DND-41 (cell line): ENCODE measurements around the gene POMT2.

Experiments
- ATAC-seq: fragments of 200-7000 bp; cut with Tn5 transposase; 3 replicates; pipeline ENCODE4 v1.9.1; 2021; ENCODE audit warnings: low read depth; ENCODE audit not compliant: insufficient read depth
- DNase-seq: peaks from one replicate; pipeline ENCODE4 v3.0.0-alpha.2; 2020
- H2AFZ ChIP-seq: 2 replicates; pipeline ENCODE4 v1.6.0; 2012; ENCODE audit warnings: low read depth, low read length
- H3K27ac ChIP-seq: 2 replicates; pipeline ENCODE4 v1.5.1; 2012; ENCODE audit warnings: low read length, inconsistent platforms
- H3K27me3 ChIP-seq: fragments of 200-600 bp; sonication (generic); 2 replicates; pipeline ENCODE4 v1.6.0; 2012; ENCODE audit warnings: low read length, mild to moderate bottlenecking, inconsistent platforms; ENCODE audit not compliant: insufficient read depth, poor library complexity
- H3K36me3 ChIP-seq: 2 replicates; pipeline ENCODE4 v1.5.1; 2012; ENCODE audit warnings: low read length, inconsistent platforms; ENCODE audit not compliant: insufficient read depth
- H3K4me1 ChIP-seq: 2 replicates; pipeline ENCODE4 v1.5.1; 2012; ENCODE audit warnings: mild to moderate bottlenecking, low read length; ENCODE audit not compliant: insufficient read depth
- H3K4me2 ChIP-seq: 2 replicates; pipeline ENCODE4 v1.6.0; 2012; ENCODE audit warnings: mild to moderate bottlenecking, moderate library complexity, low read length, inconsistent platforms; ENCODE audit not compliant: insufficient read depth
- H3K4me3 ChIP-seq, 2 experiments: fragments of 200-600 bp in 1 of 2; shearing (Covaris generic) in 1 of 2; 2 replicates each; pipeline ENCODE4 v1.5.1; 2012 to 2016; ENCODE audit warnings: inconsistent platforms in 2 of 2, low read length in 2 of 2, mild to moderate bottlenecking in 2 of 2, low read depth in 1 of 2, moderate library complexity in 1 of 2
- H3K79me2 ChIP-seq: 2 replicates; pipeline ENCODE4 v1.6.0; 2012; ENCODE audit warnings: low read length, inconsistent platforms; ENCODE audit not compliant: insufficient read depth
- H3K9ac ChIP-seq: 2 replicates; pipeline ENCODE4 v1.6.0; 2012; ENCODE audit warnings: low read depth, mild to moderate bottlenecking, inconsistent platforms, low read length, moderate library complexity
- H3K9me3 ChIP-seq: 2 replicates; pipeline ENCODE4 v1.5.1; 2012; ENCODE audit warnings: low read length, moderate library complexity, mild to moderate bottlenecking, inconsistent platforms; ENCODE audit not compliant: insufficient read depth, severe bottlenecking
- H4K20me1 ChIP-seq: 2 replicates; pipeline ENCODE4 v1.6.0; 2012; ENCODE audit warnings: low read length; ENCODE audit not compliant: insufficient read depth
- CTCF ChIP-seq: IDR thresholded peaks from 2 replicates; pipeline ENCODE4 v1.5.1; 2012; ENCODE audit warnings: borderline replicate concordance, low read length, moderate library complexity, mild to moderate bottlenecking; ENCODE audit not compliant: poor library complexity, severe bottlenecking; ENCODE audit errors: extremely low read depth
- EZH2 ChIP-seq: IDR thresholded peaks from 3 replicates; pipeline ENCODE4 v1.6.1; 2012; ENCODE audit warnings: borderline replicate concordance, low read depth, mild to moderate bottlenecking, moderate library complexity, low read length, inconsistent platforms; ENCODE audit not compliant: severe bottlenecking

Gene POMT2

GRCh38 chr14:77228056-77228455 lies 92.6 kb downstream of the POMT2 start:
- H3K4me3 ChIP-seq = no peak overlapping the region
- no peak overlapping the region for H3K4me2 ChIP-seq
- no peaks in the 10 kb centered on the region for H3K79me2 ChIP-seq
- no peaks in the 10 kb centered on the region for H3K36me3 ChIP-seq
- H3K4me1 ChIP-seq = no peaks in the 10 kb centered on the region
- no peak overlapping the region for H2AFZ ChIP-seq
- H3K9me3 ChIP-seq = no peaks in the 10 kb centered on the region
- TF ChIP-seq EZH2 = no peak
- TF ChIP-seq CTCF = no peak
- ATAC-seq (no peak), DNase-seq (no peak)
- peaks cover 4% of the 10 kb centered on the region for H3K27me3 ChIP-seq
- 0 out of 2 replicates have a peak, but pooled peaks cover 5% of the 10 kb centered on the region for H4K20me1 ChIP-seq
- H3K9ac ChIP-seq = no peak overlapping the region
- H3K27ac ChIP-seq = no peak overlapping the region

GRCh38 chr14:77225892-77226557 lies 94.7 kb downstream of the POMT2 start:
- TF ChIP-seq EZH2 = no peak
- Histone ChIP-seq H3K79me2 (no peaks in the 10 kb centered on the region), H3K27ac (no peak overlapping the region), H3K9me3 (no peaks in the 10 kb centered on the region), H3K36me3 (no peaks in the 10 kb centered on the region), H2AFZ (no peak overlapping the region), H3K9ac (no peak overlapping the region), H3K4me3 (no peak overlapping the region), H3K4me2 (no peak overlapping the region), H3K4me1 (no peaks in the 10 kb centered on the region), H3K27me3 (peaks cover 4% of the 10 kb centered on the region), H4K20me1 (0 out of 2 replicates have a peak, but pooled peaks cover 5% of the 10 kb centered on the region)
- ATAC-seq (no peak), DNase-seq (no peak)

GRCh38 chr14:77225254-77225653 lies 95.4 kb downstream of the POMT2 start:
- ATAC-seq = no peak

More at GRCh38 chr14:77225254-77225653, 95.4 kb downstream of the POMT2 start:
- no peaks in the 10 kb centered on the region for H3K79me2 ChIP-seq
- no peak for TF ChIP-seq CTCF
- TF ChIP-seq EZH2 = no peak
- DNase-seq = no peak
- no peaks in the 10 kb centered on the region for H3K9me3 ChIP-seq
- no peak overlapping the region for H3K9ac ChIP-seq
- H3K4me3 ChIP-seq = no peak overlapping the region
- no peaks in the 10 kb centered on the region for H3K4me1 ChIP-seq
- peaks cover 4% of the 10 kb centered on the region for H3K27me3 ChIP-seq
- no peak overlapping the region for H2AFZ ChIP-seq
- H3K27ac ChIP-seq = no peak overlapping the region
- H4K20me1 ChIP-seq = 0 out of 2 replicates have a peak, but pooled peaks cover 5% of the 10 kb centered on the region
- H3K4me2 ChIP-seq = no peak overlapping the region
- H3K36me3 ChIP-seq = no peaks in the 10 kb centered on the region
